Measurements from ENCODE around the gene FNTB.

GRCh38 chr14:64958201-64958600, 28.5 kb upstream of the FNTB start:
- TF ChIP-seq CTCF (IDR thresholded peaks at IDR 0.05; ENCODE audit: low read depth, low read length, poor library complexity, severe bottlenecking) (no peak), EZH2phosphoT487 (IDR thresholded peaks at IDR 0.05; ENCODE audit: borderline replicate concordance, low read length) (no peak)
